Measurements from ENCODE around the gene ASB16.

ASB16 gene

GRCh38 chr17:44203731-44204440, 33.4 kb downstream of the ASB16 start:
- intact Hi-C loops (cut with DNase I), result no loop called here
- peak in 23 of 42 donors; percentile 20 to 76 (median 45) for DNase-seq

GRCh38 chr17:44204441-44204882, 34.0 kb downstream of the ASB16 start:
- intact Hi-C loops (cut with DNase I), result no loop called here
- no peak for DNase-seq

DNA sequence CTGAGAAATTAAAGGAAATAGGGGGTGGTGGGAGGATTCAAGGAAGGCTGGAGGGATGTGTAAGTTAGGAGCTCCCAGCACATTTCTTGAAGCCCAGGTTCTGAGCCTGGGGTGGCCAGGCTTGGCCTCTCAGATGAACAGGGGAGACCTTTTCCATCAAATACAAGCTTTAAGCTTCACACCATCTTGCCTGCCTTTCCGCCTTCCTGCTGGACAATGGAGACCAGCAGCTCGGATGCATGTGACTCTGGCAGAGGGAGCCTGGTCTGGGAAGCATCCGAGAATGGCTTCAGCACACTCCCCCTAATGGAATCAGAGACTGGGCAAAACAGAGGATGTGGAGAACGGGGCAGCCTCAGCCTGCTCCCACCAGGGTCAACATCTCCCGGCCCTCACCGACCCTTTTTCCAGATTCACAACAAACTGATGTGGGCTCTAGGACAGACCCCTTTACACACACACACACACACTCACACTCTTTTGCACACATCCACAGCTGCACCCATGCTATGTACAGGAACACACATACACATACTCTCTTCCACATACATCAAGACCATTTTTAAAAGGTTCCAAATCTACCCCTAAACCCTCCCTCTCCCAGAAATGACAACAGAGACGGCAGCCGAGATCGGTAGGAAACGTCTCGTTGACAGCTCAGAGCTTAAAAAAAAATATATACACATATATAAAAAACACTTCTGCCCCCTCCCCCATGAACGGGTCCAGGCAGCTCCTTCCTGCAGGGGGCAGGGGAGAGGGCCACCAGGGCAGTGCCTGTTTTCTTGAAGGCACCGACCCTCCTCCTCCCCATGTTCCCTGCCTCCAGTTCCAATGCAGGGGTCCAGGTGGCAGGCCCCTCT, 35.7 kb downstream of the ASB16 start:
- intact Hi-C loops (cut with DNase I), result no loop called here
- no peak for DNase-seq

- intact Hi-C loops (cut with DNase I), result no loop called here
- DNase-seq, result no peak
Measured at GRCh38 chr17:44206825-44207155, 36.3 kb downstream of the ASB16 start.

DNA sequence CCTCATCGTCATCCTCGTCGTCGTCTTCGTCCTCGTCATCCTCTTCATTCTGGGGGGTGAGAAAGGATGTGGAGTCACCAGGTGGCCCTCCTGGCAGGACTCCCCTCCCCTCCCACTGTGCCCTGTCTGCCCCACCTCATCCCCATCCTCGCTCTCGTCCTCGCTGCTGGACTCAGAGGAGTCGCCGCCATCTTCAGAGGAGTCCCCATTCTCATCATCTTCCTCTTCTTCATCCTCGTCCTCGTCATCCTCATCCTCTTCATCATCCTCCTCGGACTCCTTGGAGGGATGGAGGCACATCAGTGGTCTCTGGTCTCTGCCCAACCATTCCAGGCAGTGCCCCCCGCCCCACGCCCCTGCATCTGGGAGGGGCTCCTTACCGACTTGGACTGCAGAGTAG, 36.8 kb downstream of the ASB16 start:
- intact Hi-C loops (cut with DNase I), result no loop called here
- no peak for DNase-seq

GRCh38 chr17:44207743-44208142, 37.2 kb downstream of the ASB16 start:
- intact Hi-C loops (cut with DNase I), result no loop called here

DNA sequence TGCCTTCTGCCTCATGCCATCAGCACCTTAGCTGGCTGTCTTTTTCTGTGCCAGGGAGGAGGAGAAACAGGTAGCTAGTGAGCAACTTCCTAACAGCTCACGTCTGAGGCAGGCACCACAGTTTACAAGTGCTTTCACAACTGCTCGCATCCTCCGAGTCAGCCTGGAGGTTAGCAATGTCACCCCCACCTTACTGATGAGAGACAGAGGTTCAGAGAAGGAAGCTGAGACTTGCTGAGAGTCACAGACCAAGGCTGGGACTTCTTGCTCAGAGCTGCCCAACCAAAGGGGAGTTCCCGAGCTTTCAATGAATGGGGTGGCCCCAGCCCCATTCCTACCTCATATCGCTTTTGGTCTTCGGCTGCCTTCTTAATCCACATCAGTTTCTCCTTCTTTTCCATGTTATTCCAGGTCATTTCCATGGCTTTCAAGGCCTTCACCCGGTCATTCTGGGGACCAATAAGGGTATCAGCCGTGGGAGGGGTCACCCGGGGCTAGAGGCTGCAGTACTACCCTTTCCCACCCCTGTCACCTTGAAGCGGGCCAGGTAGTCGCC, 39.4 kb downstream of the ASB16 start:
- intact Hi-C loops (cut with DNase I), result loop anchor here (5.0 kb wide), 1 partner anchor 137 kb away; the partner anchor contains the start of gene GRN
- no peak for DNase-seq

More at GRCh38 chr17:44207743-44208142, 37.2 kb downstream of the ASB16 start:
- DNase-seq, result no peak

- DNase-seq, result peak; percentile 72 to 96 (median 91)
- intact Hi-C loops (cut with DNase I), result loop anchor here (5.0 kb wide), 1 partner anchor 137 kb away; the partner anchor contains the start of gene GRN
Measured at GRCh38 chr17:44210342-44211192, 40.1 kb downstream of the ASB16 start.

GRCh38 chr17:44211281-44212265, 41.1 kb downstream of the ASB16 start:
- intact Hi-C loops (cut with DNase I), result loop anchor here (5.0 kb wide), 1 partner anchor 136 kb away; the partner anchor contains the start of gene GRN
- no peak for DNase-seq

DNA sequence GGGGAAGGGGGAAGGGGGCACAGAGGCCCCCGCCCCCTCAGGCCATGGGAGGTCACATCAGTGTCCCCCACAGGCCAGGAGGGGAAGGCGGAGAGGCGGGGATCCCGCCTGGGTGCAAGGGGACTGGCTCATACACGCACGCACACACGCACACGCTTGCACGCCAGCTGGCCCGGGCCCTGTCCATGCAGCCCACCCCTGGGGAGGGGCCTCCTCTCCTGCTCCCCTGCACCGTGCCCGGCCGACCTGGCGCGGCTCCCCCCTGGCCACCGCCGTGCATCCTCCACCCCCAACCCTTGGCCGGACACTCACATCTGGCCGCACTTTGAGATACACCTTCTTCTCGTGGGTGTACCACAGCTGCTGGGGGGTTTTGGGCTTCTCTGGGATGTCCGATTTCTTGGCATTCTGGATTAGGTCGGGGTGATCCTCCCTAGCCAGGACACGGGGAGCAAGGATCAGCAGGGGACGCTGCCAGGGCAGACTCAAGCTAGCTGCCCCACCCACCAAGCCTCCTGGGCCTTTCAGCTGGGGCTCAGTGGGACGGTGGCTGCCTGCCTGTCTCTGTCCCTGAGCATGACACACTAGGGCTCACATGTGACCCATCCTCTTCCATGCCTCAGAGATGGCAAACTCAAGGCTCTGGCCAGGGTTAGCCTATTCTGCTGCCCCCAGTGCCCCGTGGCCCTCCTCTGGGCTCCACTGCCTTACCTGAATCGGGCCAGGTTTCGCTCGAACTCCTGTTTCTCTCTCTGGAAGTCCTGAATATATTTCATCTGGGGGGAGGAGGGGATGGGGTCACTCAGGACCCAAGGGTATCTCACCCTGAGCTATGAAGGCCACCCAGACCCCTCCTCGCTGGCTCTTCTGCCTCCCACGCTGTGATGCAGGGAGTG, 42.3 kb downstream of the ASB16 start:
- no peak for DNase-seq
- intact Hi-C loops (cut with DNase I), result loop anchor here (5.0 kb wide), 1 partner anchor 135 kb away; the partner anchor contains the start of gene GRN

DNA sequence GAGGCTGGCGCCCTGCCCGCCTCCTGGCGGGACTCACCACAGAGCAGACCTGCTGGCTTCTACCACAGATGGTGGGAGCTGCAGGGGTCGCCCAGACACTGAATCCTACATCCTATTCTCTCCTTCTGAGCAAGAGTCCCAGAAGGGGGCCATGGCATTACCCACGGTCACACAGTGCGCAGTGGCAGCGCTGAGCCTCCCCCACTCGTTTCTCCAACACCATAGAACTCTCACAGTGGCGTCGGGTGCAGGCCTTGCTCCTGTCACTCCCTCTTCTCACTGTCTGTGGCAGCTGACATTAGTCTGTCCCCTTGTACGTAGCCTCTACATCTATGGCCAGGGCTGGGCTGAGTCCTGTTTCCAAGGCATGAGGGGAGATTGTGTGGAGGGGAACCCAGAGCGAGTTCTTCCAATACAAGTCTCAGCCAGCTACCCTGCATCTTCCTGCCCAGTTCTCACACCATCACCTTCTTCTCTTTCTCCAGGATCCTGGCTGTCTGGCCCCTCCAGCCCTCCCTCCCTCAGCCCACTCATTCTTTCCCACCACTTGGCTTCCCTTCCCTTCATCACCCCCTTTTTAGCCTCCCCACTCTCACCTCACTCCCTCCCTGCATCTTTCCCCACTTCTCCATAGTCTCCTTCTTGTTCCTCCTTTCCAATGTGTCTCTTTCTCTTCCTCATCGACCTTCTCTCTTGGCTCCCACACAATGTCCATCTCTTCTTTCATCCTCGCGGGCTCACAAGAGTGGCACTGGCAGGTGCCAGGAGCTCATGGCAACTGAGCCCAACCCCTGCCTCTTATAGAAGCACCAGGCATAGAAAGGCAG, 43.1 kb downstream of the ASB16 start:
- DNase-seq, result no peak
- intact Hi-C loops (cut with DNase I), result loop anchor here (5.0 kb wide), 1 partner anchor 134 kb away; the partner anchor contains the start of gene GRN

- intact Hi-C loops (cut with DNase I), result loop anchor here (5.0 kb wide), 1 partner anchor 133 kb away; the partner anchor contains the start of gene GRN
Measured at GRCh38 chr17:44214230-44214494, 43.7 kb downstream of the ASB16 start.

GRCh38 chr17:44214896-44215295, 44.4 kb downstream of the ASB16 start:
- intact Hi-C loops (cut with DNase I), result loop anchor here (5.0 kb wide), 1 partner anchor 132 kb away; the partner anchor contains the start of gene GRN
- DNase-seq, result no peak

More at GRCh38 chr17:44214230-44214494, 43.7 kb downstream of the ASB16 start:
- DNase-seq, result no peak

DNA sequence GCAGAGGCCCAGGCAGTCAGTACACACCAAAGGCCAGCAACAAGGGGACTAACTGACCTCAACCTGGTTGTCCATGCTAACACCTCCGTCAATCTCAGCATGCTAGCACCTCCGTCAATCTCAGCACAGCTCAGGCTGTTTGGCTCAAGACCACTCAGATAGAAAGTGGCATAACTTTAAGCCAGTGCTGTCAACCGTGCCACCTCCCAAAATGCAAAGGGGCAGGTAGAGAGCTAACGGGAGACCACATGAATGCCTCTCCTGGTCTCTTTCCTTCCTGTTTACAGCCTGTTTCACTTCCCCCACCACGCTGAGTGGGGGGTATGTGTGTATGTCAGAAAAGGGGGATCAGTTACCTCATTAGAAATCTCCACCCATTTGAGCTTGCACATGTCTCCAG, 45.7 kb downstream of the ASB16 start:
- intact Hi-C loops (cut with DNase I), result no loop called here
- no peak for DNase-seq

GRCh38 chr17:44216694-44217093, 46.2 kb downstream of the ASB16 start:
- DNase-seq, result no peak
- intact Hi-C loops (cut with DNase I), result no loop called here
